HCT116 (cell line): ENCODE results near the gene ANP32D. TPM values are rescaled to one million over a fixed set of nuclear protein-coding genes. Genes with fewer than 3 reads are reported as not detected.

ENCODE experiments used
- ATAC-seq: fragments of 200-7000 bp; cut with Tn5 transposase; 2 replicates; pipeline ENCODE4 v1.9.1; 2020; ENCODE audit warnings: mild to moderate bottlenecking, moderate library complexity
- BruUV-seq: library from RNA; stranded (reverse); fragments of 400-500 nt; replicated peaks from 2 replicates; lab custom pipeline; 2021; lab: Mats Ljungman, UMichigan
- CTCF ChIA-PET: fragments of 300-600 bp; sonication (Branson Sonifier 250); formaldehyde crosslinking; loops from one replicate; lab custom pipeline; 2021; ENCODE audit warnings: antibody characterized with exemption; lab: Charles Lee
- POLR2A ChIA-PET: fragments of 300-600, 350-600 bp; sonication (Branson Sonifier 250); formaldehyde crosslinking; loops from one replicate; lab custom pipeline; 2021; ENCODE audit warnings: antibody characterized with exemption; lab: Charles Lee
- RAD21 ChIA-PET, 2 experiments: fragments of 300-600 bp; sonication (Branson Sonifier 250); formaldehyde crosslinking; loops; one replicate each; lab custom pipeline; 2023; ENCODE audit warnings: low total read pairs in 2 of 2; ENCODE audit not compliant: uncharacterized antibody in 2 of 2, unreplicated experiment in 2 of 2, low non-redundant PET in 1 of 2; lab: Charles Lee
- DNase-seq: peaks from one replicate; pipeline ENCODE4 v3.0.0-alpha.2; 2010; ENCODE audit warnings: low read depth, low spot score
- H2AFZ ChIP-seq: fragments of 200-600 bp; shearing (Covaris generic), sonication (generic); 2 replicates; pipeline ENCODE4 v1.6.1; 2017; ENCODE audit warnings: low read depth, mixed run types, mixed read lengths, antibody characterized with exemption, low read length; ENCODE audit not compliant: poor library complexity, severe bottlenecking
- H3K27ac ChIP-seq: 2 replicates; pipeline ENCODE4 v1.5.1; 2012; ENCODE audit warnings: low read depth, low read length
- H3K27me3 ChIP-seq: fragments of 200-600 bp; sonication (generic); 2 replicates; pipeline ENCODE4 v1.6.1; 2016; ENCODE audit warnings: mixed run types, low read length, mixed read lengths; ENCODE audit not compliant: insufficient read depth
- H3K36me3 ChIP-seq, 2 experiments: fragments of 200-500 bp in 1 of 2; fragments of 200-600 bp in 1 of 2; sonication (Bioruptor generic) in 1 of 2; sonication (generic) in 1 of 2; 2 replicates each; pipeline versions ENCODE4 v1.5.1 to v1.6.1; 2014 to 2016; ENCODE audit warnings: low read length in 2 of 2, inconsistent platforms in 1 of 2, mixed read lengths in 1 of 2, mixed run types in 1 of 2; ENCODE audit not compliant: insufficient read depth in 2 of 2, control insufficient read depth in 1 of 2
- H3K4me1 ChIP-seq, 2 experiments: fragments of 200-600 bp in 1 of 2; sonication (generic) in 1 of 2; 2 replicates each; pipeline versions ENCODE4 v1.5.1 to v1.6.1; 2012 to 2017; ENCODE audit warnings: low read length in 2 of 2, inconsistent platforms in 1 of 2, mild to moderate bottlenecking in 1 of 2, mixed read lengths in 1 of 2, mixed run types in 1 of 2, moderate library complexity in 1 of 2; ENCODE audit not compliant: insufficient read depth in 2 of 2, control insufficient read depth in 1 of 2
- H3K4me2 ChIP-seq: fragments of 200-600 bp; sonication (generic); 2 replicates; pipeline ENCODE4 v1.6.1; 2017; ENCODE audit warnings: mixed run types, low read length, mixed read lengths
- H3K4me3 ChIP-seq, 2 experiments: fragments of 200-600 bp in 1 of 2; sonication (generic) in 1 of 2; replicated peaks in 1 of 2; 2 replicates each; pipeline ENCODE4 v1.5.1; 2011 to 2016; ENCODE audit warnings: low read length in 2 of 2, control low read depth in 1 of 2, low read depth in 1 of 2, mild to moderate bottlenecking in 1 of 2, mixed read lengths in 1 of 2, mixed run types in 1 of 2
- H3K79me2 ChIP-seq: fragments of 200-600 bp; sonication (generic); 2 replicates; pipeline ENCODE4 v1.6.1; 2017; ENCODE audit warnings: mild to moderate bottlenecking, mixed run types, low read length, moderate library complexity, mixed read lengths; ENCODE audit not compliant: insufficient read depth
- H3K9ac ChIP-seq: fragments of 200-600 bp; sonication (generic); 2 replicates; pipeline ENCODE4 v1.6.1; 2016; ENCODE audit warnings: low read length, mixed read lengths
- H3K9me2 ChIP-seq: fragments of 200-600 bp; sonication (generic), shearing (Covaris generic); 2 replicates; pipeline ENCODE4 v1.6.1; 2017; ENCODE audit warnings: mixed run types, mild to moderate bottlenecking, moderate library complexity; ENCODE audit not compliant: insufficient read depth
- H3K9me3 ChIP-seq, 2 experiments: fragments of 200-500 bp in 1 of 2; fragments of 200-600 bp in 1 of 2; sonication (Bioruptor generic) in 1 of 2; sonication (generic) in 1 of 2; 2 replicates each; pipeline ENCODE4 v1.6.1; 2014 to 2017; ENCODE audit warnings: low read length in 2 of 2, mixed read lengths in 2 of 2, inconsistent platforms in 1 of 2, low read depth in 1 of 2, mild to moderate bottlenecking in 1 of 2, mixed run types in 1 of 2, moderate library complexity in 1 of 2; ENCODE audit not compliant: control insufficient read depth in 1 of 2, insufficient read depth in 1 of 2
- H4K20me1 ChIP-seq: fragments of 200-600 bp; sonication (generic), shearing (Covaris generic); 2 replicates; pipeline ENCODE4 v1.6.1; 2017; ENCODE audit warnings: mixed run types, mild to moderate bottlenecking, moderate library complexity; ENCODE audit not compliant: insufficient read depth
- CBX3 ChIP-seq: IDR thresholded peaks from 2 replicates; pipeline ENCODE4 v1.6.1; 2012; ENCODE audit warnings: low read depth
- CEBPB ChIP-seq: IDR thresholded peaks from 2 replicates; pipeline ENCODE4 v1.6.1; 2012; ENCODE audit warnings: low read depth
- EZH2 ChIP-seq: fragments of 200-600 bp; sonication (generic); IDR thresholded peaks from 2 replicates; pipeline ENCODE4 v1.6.1; 2017; ENCODE audit warnings: antibody characterized with exemption, mixed run types
- EZH2phosphoT487 ChIP-seq: fragments of 200-600 bp; IDR thresholded peaks from 2 replicates; pipeline ENCODE4 v1.6.1; 2018; ENCODE audit warnings: antibody characterized with exemption, borderline replicate concordance
- FOSL1 ChIP-seq: IDR thresholded peaks from 2 replicates; pipeline ENCODE4 v1.6.1; 2012; ENCODE audit warnings: low read depth
- JUND ChIP-seq: IDR thresholded peaks from 2 replicates; pipeline ENCODE4 v1.6.1; 2012
- POLR2A ChIP-seq: IDR thresholded peaks from 2 replicates; pipeline ENCODE4 v1.7.0; 2011; ENCODE audit warnings: borderline replicate concordance; ENCODE audit not compliant: insufficient read depth, insufficient read length; ENCODE audit errors: extremely low read depth
- POLR2AphosphoS5 ChIP-seq: IDR thresholded peaks from 2 replicates; pipeline ENCODE4 v1.6.1; 2011; ENCODE audit warnings: mild to moderate bottlenecking, low read depth, low read length, moderate library complexity
- RAD21 ChIP-seq: IDR thresholded peaks from 2 replicates; pipeline ENCODE4 v1.6.1; 2012; ENCODE audit warnings: low read depth, mild to moderate bottlenecking
- SIN3A ChIP-seq: IDR thresholded peaks from 2 replicates; pipeline ENCODE4 v1.6.1; 2012; ENCODE audit warnings: low read depth
- SRF ChIP-seq: IDR thresholded peaks from 2 replicates; pipeline ENCODE4 v1.6.1; 2012; ENCODE audit warnings: low read depth
- ZNF274 ChIP-seq: fragments of 200-500 bp; sonication (Bioruptor generic); IDR thresholded peaks from 2 replicates; pipeline ENCODE4 v1.6.1; 2014; ENCODE audit warnings: mild to moderate bottlenecking, low read depth, low read length, inconsistent platforms
- intact Hi-C: fragments of 100-400 bp; cut with micrococcal nuclease; formaldehyde crosslinking; loops from 2 replicates; pipeline ENCODE4 v1.10.0; 2022
- total RNA-seq: library from RNA; stranded (reverse); gene quantifications from one replicate; pipeline ENCODE4 v1.2.1, GENCODE V29; 2021; ENCODE audit not compliant: unreplicated experiment
- TF ChIP-seq, protein P1 (sequence below): IDR thresholded peaks from 2 replicates; pipeline ENCODE4 v1.6.1; 2012
- TF ChIP-seq, protein P2 (sequence below), 3 experiments: fragments of 200-600 bp in 1 of 3; sonication (generic) in 1 of 3; IDR thresholded peaks in 2 of 3; conservative IDR thresholded peaks in 1 of 3; 2 replicates each; pipeline ENCODE4 v1.5.1; 2012 to 2017; ENCODE audit warnings: low read depth in 2 of 3, low read length in 2 of 3, antibody characterized with exemption in 1 of 3, borderline replicate concordance in 1 of 3, control low read depth in 1 of 3, mild to moderate bottlenecking in 1 of 3, mixed read lengths in 1 of 3, mixed run types in 1 of 3, moderate library complexity in 1 of 3; ENCODE audit not compliant: insufficient read depth in 1 of 3
- TF ChIP-seq, protein P3 (sequence below): IDR thresholded peaks from 2 replicates; pipeline ENCODE4 v1.6.1; 2012; ENCODE audit warnings: low read depth
- TF ChIP-seq, protein P4 (sequence below): IDR thresholded peaks from 2 replicates; pipeline ENCODE4 v1.6.1; 2011; ENCODE audit warnings: mild to moderate bottlenecking, low read length, moderate library complexity; ENCODE audit not compliant: insufficient replicate concordance; ENCODE audit errors: extremely low read depth
- TF ChIP-seq, protein P5 (sequence below): IDR thresholded peaks from 2 replicates; pipeline ENCODE4 v1.6.1; 2012

Gene ANP32D
- total RNA-seq, 1 experiment from 2014 or later: not detected

DNA sequence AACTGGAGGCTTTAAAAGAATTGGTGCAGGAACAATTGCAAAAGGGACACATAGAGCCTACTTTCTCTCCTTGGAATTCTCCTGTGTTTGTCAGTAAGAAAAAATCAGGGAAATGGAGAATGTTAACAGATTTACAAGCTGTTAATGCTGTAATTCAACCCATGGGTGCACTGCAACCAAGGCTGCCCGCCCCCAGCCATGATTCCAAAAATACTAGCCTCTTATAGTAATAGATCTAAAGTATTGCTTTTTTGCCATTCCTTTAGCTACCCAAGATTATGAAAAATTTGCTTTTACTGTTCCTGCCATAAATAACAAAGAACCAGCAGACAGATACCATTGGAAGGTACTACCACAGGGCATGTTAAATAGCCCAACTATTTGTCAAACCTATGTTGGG lies 37.8 kb downstream of the ANP32D start:
- POLR2A ChIA-PET: no interaction called here
- no peak overlapping the region for H2AFZ ChIP-seq
- no peak overlapping the region for H3K27ac ChIP-seq
- H3K36me3 ChIP-seq: no peaks in the 10 kb centered on the region
- H3K27me3 ChIP-seq: peaks cover 5% of the 10 kb centered on the region; the same call in 1 of the 2 replicates
- DNase-seq: no peak
- H3K4me2 ChIP-seq: no peak overlapping the region
- H3K79me2 ChIP-seq: no peaks in the 10 kb centered on the region
- H3K4me1 ChIP-seq: no peaks in the 10 kb centered on the region
- ATAC-seq: no peak
- H3K9ac ChIP-seq: no peak overlapping the region
- RAD21 ChIA-PET: interaction anchor here in 1 of 2 experiments (0.6 kb wide), 1 partner anchor 77 kb away, joined by 6 read pairs; no protein-coding TSS in a partner anchor
- no peaks in the 10 kb centered on the region for H3K9me3 ChIP-seq
- no peaks in the 10 kb centered on the region for H3K9me2 ChIP-seq
- no peaks in the 10 kb centered on the region for H4K20me1 ChIP-seq
- no peak for TF ChIP-seq CBX3
- TF ChIP-seq, protein P1, sequence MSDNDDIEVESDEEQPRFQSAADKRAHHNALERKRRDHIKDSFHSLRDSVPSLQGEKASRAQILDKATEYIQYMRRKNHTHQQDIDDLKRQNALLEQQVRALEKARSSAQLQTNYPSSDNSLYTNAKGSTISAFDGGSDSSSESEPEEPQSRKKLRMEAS: no peak
- TF ChIP-seq FOSL1: no peak
- TF ChIP-seq RAD21: no peak
- no peak for TF ChIP-seq POLR2A
- no peak for TF ChIP-seq EZH2
- no peak for TF ChIP-seq EZH2phosphoT487
- TF ChIP-seq, protein P2, sequence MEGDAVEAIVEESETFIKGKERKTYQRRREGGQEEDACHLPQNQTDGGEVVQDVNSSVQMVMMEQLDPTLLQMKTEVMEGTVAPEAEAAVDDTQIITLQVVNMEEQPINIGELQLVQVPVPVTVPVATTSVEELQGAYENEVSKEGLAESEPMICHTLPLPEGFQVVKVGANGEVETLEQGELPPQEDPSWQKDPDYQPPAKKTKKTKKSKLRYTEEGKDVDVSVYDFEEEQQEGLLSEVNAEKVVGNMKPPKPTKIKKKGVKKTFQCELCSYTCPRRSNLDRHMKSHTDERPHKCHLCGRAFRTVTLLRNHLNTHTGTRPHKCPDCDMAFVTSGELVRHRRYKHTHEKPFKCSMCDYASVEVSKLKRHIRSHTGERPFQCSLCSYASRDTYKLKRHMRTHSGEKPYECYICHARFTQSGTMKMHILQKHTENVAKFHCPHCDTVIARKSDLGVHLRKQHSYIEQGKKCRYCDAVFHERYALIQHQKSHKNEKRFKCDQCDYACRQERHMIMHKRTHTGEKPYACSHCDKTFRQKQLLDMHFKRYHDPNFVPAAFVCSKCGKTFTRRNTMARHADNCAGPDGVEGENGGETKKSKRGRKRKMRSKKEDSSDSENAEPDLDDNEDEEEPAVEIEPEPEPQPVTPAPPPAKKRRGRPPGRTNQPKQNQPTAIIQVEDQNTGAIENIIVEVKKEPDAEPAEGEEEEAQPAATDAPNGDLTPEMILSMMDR (IDR thresholded peaks at IDR 0.05 in 2 of 3, conservative IDR thresholded peaks at IDR 0.05 in 1 of 3; ENCODE audit: borderline replicate concordance in 1 of 3, insufficient read depth in 1 of 3, low read depth in 2 of 3, low read length in 2 of 3): no peak
- TF ChIP-seq SRF: no peak
- no peak for TF ChIP-seq JUND
- TF ChIP-seq POLR2AphosphoS5: no peak
- TF ChIP-seq CEBPB: no peak
- TF ChIP-seq, protein P3, sequence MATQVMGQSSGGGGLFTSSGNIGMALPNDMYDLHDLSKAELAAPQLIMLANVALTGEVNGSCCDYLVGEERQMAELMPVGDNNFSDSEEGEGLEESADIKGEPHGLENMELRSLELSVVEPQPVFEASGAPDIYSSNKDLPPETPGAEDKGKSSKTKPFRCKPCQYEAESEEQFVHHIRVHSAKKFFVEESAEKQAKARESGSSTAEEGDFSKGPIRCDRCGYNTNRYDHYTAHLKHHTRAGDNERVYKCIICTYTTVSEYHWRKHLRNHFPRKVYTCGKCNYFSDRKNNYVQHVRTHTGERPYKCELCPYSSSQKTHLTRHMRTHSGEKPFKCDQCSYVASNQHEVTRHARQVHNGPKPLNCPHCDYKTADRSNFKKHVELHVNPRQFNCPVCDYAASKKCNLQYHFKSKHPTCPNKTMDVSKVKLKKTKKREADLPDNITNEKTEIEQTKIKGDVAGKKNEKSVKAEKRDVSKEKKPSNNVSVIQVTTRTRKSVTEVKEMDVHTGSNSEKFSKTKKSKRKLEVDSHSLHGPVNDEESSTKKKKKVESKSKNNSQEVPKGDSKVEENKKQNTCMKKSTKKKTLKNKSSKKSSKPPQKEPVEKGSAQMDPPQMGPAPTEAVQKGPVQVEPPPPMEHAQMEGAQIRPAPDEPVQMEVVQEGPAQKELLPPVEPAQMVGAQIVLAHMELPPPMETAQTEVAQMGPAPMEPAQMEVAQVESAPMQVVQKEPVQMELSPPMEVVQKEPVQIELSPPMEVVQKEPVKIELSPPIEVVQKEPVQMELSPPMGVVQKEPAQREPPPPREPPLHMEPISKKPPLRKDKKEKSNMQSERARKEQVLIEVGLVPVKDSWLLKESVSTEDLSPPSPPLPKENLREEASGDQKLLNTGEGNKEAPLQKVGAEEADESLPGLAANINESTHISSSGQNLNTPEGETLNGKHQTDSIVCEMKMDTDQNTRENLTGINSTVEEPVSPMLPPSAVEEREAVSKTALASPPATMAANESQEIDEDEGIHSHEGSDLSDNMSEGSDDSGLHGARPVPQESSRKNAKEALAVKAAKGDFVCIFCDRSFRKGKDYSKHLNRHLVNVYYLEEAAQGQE: no peak
- no peak for TF ChIP-seq ZNF274
- TF ChIP-seq, protein P4, sequence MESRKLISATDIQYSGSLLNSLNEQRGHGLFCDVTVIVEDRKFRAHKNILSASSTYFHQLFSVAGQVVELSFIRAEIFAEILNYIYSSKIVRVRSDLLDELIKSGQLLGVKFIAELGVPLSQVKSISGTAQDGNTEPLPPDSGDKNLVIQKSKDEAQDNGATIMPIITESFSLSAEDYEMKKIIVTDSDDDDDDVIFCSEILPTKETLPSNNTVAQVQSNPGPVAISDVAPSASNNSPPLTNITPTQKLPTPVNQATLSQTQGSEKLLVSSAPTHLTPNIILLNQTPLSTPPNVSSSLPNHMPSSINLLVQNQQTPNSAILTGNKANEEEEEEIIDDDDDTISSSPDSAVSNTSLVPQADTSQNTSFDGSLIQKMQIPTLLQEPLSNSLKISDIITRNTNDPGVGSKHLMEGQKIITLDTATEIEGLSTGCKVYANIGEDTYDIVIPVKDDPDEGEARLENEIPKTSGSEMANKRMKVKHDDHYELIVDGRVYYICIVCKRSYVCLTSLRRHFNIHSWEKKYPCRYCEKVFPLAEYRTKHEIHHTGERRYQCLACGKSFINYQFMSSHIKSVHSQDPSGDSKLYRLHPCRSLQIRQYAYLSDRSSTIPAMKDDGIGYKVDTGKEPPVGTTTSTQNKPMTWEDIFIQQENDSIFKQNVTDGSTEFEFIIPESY: no peak
- TF ChIP-seq, protein P5, sequence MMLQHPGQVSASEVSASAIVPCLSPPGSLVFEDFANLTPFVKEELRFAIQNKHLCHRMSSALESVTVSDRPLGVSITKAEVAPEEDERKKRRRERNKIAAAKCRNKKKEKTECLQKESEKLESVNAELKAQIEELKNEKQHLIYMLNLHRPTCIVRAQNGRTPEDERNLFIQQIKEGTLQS: no peak
- TF ChIP-seq SIN3A: no peak
- intact Hi-C loops: no loop called here
- no TSS peak for BruUV-seq
- H3K4me3 ChIP-seq: no peak overlapping the region
- CTCF ChIA-PET: no interaction called here
